Naive B cell (primary cell): ENCODE data around the gene ZFX. TPM values are rescaled to one million over a fixed set of nuclear protein-coding genes. Genes with fewer than 3 reads are reported as not detected.

Source experiments
- ATAC-seq, 2 donors: fragments of 150-1000 bp; cut with Tn5 transposase; 2 replicates each; pipeline ENCODE4 v1.10.0; 2021; ENCODE audit warnings: low read depth in 2 of 2, mild to moderate bottlenecking in 2 of 2, moderate library complexity in 2 of 2
- DNase-seq: peaks from one replicate; pipeline ENCODE4 v3.0.0; 2022
- H3K27ac Mint-ChIP-seq, 6 donors: one replicate each; pipeline ENCODE4 v1.8.0; 2020 to 2022; ENCODE audit warnings: mild to moderate bottlenecking in 6 of 6, mixed read lengths in 6 of 6, moderate library complexity in 5 of 6, inconsistent platforms in 2 of 6
- H3K27me3 Mint-ChIP-seq, 3 donors: one replicate each; pipeline ENCODE4 v1.8.0; 2021 to 2022; ENCODE audit warnings: mixed read lengths in 3 of 3, mild to moderate bottlenecking in 1 of 3
- H3K36me3 Mint-ChIP-seq, 2 donors: one replicate each; pipeline ENCODE4 v1.8.0; 2020 to 2022; ENCODE audit warnings: mixed read lengths in 2 of 2, inconsistent platforms in 1 of 2, mild to moderate bottlenecking in 1 of 2
- H3K4me1 Mint-ChIP-seq, 3 donors: one replicate each; pipeline ENCODE4 v1.8.0; 2020 to 2022; ENCODE audit warnings: mixed read lengths in 3 of 3, inconsistent platforms in 1 of 3, mild to moderate bottlenecking in 1 of 3, moderate library complexity in 1 of 3
- H3K4me3 Mint-ChIP-seq, 8 donors: one replicate each; pipeline ENCODE4 v1.8.0; 2020 to 2022; ENCODE audit warnings: mild to moderate bottlenecking in 8 of 8, mixed read lengths in 8 of 8, moderate library complexity in 8 of 8, inconsistent platforms in 2 of 8
- H3K9me3 Mint-ChIP-seq, 7 donors: one replicate each; pipeline ENCODE4 v1.8.0; 2020 to 2022; ENCODE audit warnings: mixed read lengths in 7 of 7, mild to moderate bottlenecking in 5 of 7, inconsistent platforms in 2 of 7, moderate library complexity in 1 of 7
- polyA plus RNA-seq, 6 donors: library from polyadenylated mRNA; unstranded; fragments of 300-500 nt; fragmentation: Illumina TruSeq; gene quantifications; one replicate each; pipeline ENCODE4 v1.2.3, GENCODE V29; 2021; ENCODE audit warnings: low read depth in 6 of 6

Gene ZFX
- polyA plus RNA-seq, 6 donors from 2014 or later = 29.2 to 66.7 (median 57.8) TPM

- H3K27ac Mint-ChIP-seq = peak overlapping the region in 3 of 6 donors; percentile 10 to 51 (median 11)
- H3K27me3 Mint-ChIP-seq = no peaks in the 10 kb centered on the region
- no peak for ATAC-seq
- peaks cover 4 to 9% of the 10 kb centered on the region in 2 donors for H3K36me3 Mint-ChIP-seq
- H3K4me1 Mint-ChIP-seq = peaks cover 0 to 7% (median 3%) of the 10 kb centered on the region in 3 donors
- DNase-seq = no peak
- H3K9me3 Mint-ChIP-seq = no peaks in the 10 kb centered on the region
- H3K4me3 Mint-ChIP-seq = no peak overlapping the region
Measured at GRCh38 chrX:24215272-24215671, 65.7 kb downstream of the ZFX start.

- peak overlapping the region in 2 of 6 donors; percentile 47 to 51 for H3K27ac Mint-ChIP-seq
Measured at GRCh38 chrX:24216037-24216436, 66.5 kb downstream of the ZFX start.

GRCh38 chrX:24216827-24217226 is 67.3 kb downstream of the ZFX start:
- DNase-seq = no peak
- peak overlapping the region in 1 of 6 donors; percentile 42 for H3K27ac Mint-ChIP-seq
- H3K36me3 Mint-ChIP-seq = no peaks in the 10 kb centered on the region
- peaks cover 0 to 7% (median 3%) of the 10 kb centered on the region in 3 donors for H3K4me1 Mint-ChIP-seq
- ATAC-seq = no peak
- H3K4me3 Mint-ChIP-seq = no peak overlapping the region
- no peaks in the 10 kb centered on the region for H3K9me3 Mint-ChIP-seq
- H3K27me3 Mint-ChIP-seq = no peaks in the 10 kb centered on the region

More at GRCh38 chrX:24216037-24216436, 66.5 kb downstream of the ZFX start:
- H3K4me3 Mint-ChIP-seq = no peak overlapping the region
- no peak for ATAC-seq
- peaks cover 0 to 1% of the 10 kb centered on the region in 2 donors for H3K36me3 Mint-ChIP-seq
- no peaks in the 10 kb centered on the region for H3K9me3 Mint-ChIP-seq
- peaks cover 0 to 7% (median 3%) of the 10 kb centered on the region in 3 donors for H3K4me1 Mint-ChIP-seq
- DNase-seq = no peak
- no peaks in the 10 kb centered on the region for H3K27me3 Mint-ChIP-seq

- Mint-ChIP-seq H3K36me3 (peaks cover 0 to 3% of the 10 kb centered on the region in 2 donors), H3K4me1 (peaks cover 0 to 7% (median 3%) of the 10 kb centered on the region in 3 donors), H3K9me3 (no peaks in the 10 kb centered on the region), H3K27me3 (no peaks in the 10 kb centered on the region), H3K4me3 (no peak overlapping the region), H3K27ac (peak overlapping the region in 1 of 6 donors; percentile 30)
- ATAC-seq (no peak), DNase-seq (no peak)
Measured at GRCh38 chrX:24219320-24219719, 69.8 kb downstream of the ZFX start.

- ATAC-seq = no peak
- Mint-ChIP-seq H3K9me3 (peaks cover 0 to 12% (median 4%) of the 10 kb centered on the region in 7 donors), H3K4me1 (peaks cover 0 to 3% (median 0%) of the 10 kb centered on the region in 3 donors), H3K27ac (peak overlapping the region in 1 of 6 donors; percentile 17), H3K4me3 (no peak overlapping the region), H3K27me3 (no peaks in the 10 kb centered on the region), H3K36me3 (peaks cover 3 to 14% of the 10 kb centered on the region in 2 donors)
- no peak for DNase-seq
Measured at GRCh38 chrX:24221872-24222271, 72.3 kb downstream of the ZFX start.

- no peak for ATAC-seq
- Mint-ChIP-seq H3K36me3 (peaks cover 8 to 14% of the 10 kb centered on the region in 2 donors), H3K4me3 (no peak overlapping the region), H3K27ac (no peak overlapping the region), H3K9me3 (peaks cover 1 to 15% (median 5%) of the 10 kb centered on the region in 7 donors), H3K27me3 (no peaks in the 10 kb centered on the region), H3K4me1 (no peaks in the 10 kb centered on the region)
- no peak for DNase-seq
Measured at GRCh38 chrX:24225265-24225664, 75.7 kb downstream of the ZFX start.

GRCh38 chrX:24226176-24226575 is 76.6 kb downstream of the ZFX start:
- ATAC-seq (no peak), DNase-seq (no peak)
- Mint-ChIP-seq H3K27me3 (no peaks in the 10 kb centered on the region), H3K4me3 (no peak overlapping the region), H3K4me1 (no peaks in the 10 kb centered on the region), H3K9me3 (peaks cover 1 to 15% (median 5%) of the 10 kb centered on the region in 7 donors), H3K27ac (no peak overlapping the region), H3K36me3 (peaks cover 8 to 14% of the 10 kb centered on the region in 2 donors)

- Mint-ChIP-seq H3K4me3 (no peak overlapping the region), H3K4me1 (no peaks in the 10 kb centered on the region), H3K27me3 (peaks cover 0 to 9% (median 0%) of the 10 kb centered on the region in 3 donors), H3K36me3 (peaks cover 4 to 14% of the 10 kb centered on the region in 2 donors), H3K9me3 (peaks cover 1 to 15% (median 5%) of the 10 kb centered on the region in 7 donors), H3K27ac (no peak overlapping the region)
- DNase-seq = no peak
- ATAC-seq = no peak
Measured at GRCh38 chrX:24228596-24228995, 79.1 kb downstream of the ZFX start.

GRCh38 chrX:24229400-24229879 is 79.9 kb downstream of the ZFX start:
- H3K36me3 Mint-ChIP-seq = peaks cover 4 to 14% of the 10 kb centered on the region in 2 donors
- peaks cover 0 to 9% (median 0%) of the 10 kb centered on the region in 3 donors for H3K27me3 Mint-ChIP-seq
- DNase-seq = no peak
- H3K4me3 Mint-ChIP-seq = no peak overlapping the region
- H3K9me3 Mint-ChIP-seq = peaks cover 1 to 15% (median 5%) of the 10 kb centered on the region in 7 donors
- no peak overlapping the region for H3K27ac Mint-ChIP-seq
- no peak for ATAC-seq
- no peaks in the 10 kb centered on the region for H3K4me1 Mint-ChIP-seq

GRCh38 chrX:24229976-24230375 is 80.4 kb downstream of the ZFX start:
- Mint-ChIP-seq H3K4me1 (no peaks in the 10 kb centered on the region), H3K27me3 (peaks cover 0 to 9% (median 0%) of the 10 kb centered on the region in 3 donors), H3K27ac (peak overlapping the region in 1 of 6 donors; percentile 45), H3K9me3 (peaks cover 1 to 15% (median 5%) of the 10 kb centered on the region in 7 donors), H3K36me3 (peaks cover 4 to 14% of the 10 kb centered on the region in 2 donors), H3K4me3 (no peak overlapping the region)
- ATAC-seq (no peak), DNase-seq (no peak)

GRCh38 chrX:24231131-24231540 is 81.6 kb downstream of the ZFX start:
- peaks cover 4 to 8% of the 10 kb centered on the region in 2 donors for H3K36me3 Mint-ChIP-seq
- H3K9me3 Mint-ChIP-seq = peaks cover 0 to 7% (median 3%) of the 10 kb centered on the region in 7 donors
- H3K27me3 Mint-ChIP-seq = peaks cover 0 to 9% (median 0%) of the 10 kb centered on the region in 3 donors
- H3K4me1 Mint-ChIP-seq = no peaks in the 10 kb centered on the region
- ATAC-seq = no peak
- H3K27ac Mint-ChIP-seq = no peak overlapping the region
- DNase-seq = no peak
- H3K4me3 Mint-ChIP-seq = no peak overlapping the region

- H3K9me3 Mint-ChIP-seq = peaks cover 0 to 6% (median 2%) of the 10 kb centered on the region in 7 donors
- DNase-seq (no peak), ATAC-seq (no peak)
- H3K27ac Mint-ChIP-seq = no peak overlapping the region
- H3K27me3 Mint-ChIP-seq = peaks cover 0 to 9% (median 0%) of the 10 kb centered on the region in 3 donors
- peaks cover 2 to 4% of the 10 kb centered on the region in 2 donors for H3K36me3 Mint-ChIP-seq
- no peak overlapping the region for H3K4me3 Mint-ChIP-seq
- H3K4me1 Mint-ChIP-seq = no peaks in the 10 kb centered on the region
Measured at GRCh38 chrX:24231641-24232179, 82.2 kb downstream of the ZFX start.

GRCh38 chrX:24232796-24233195 is 83.3 kb downstream of the ZFX start:
- no peak overlapping the region for H3K27ac Mint-ChIP-seq
- peaks cover 0 to 3% (median 1%) of the 10 kb centered on the region in 7 donors for H3K9me3 Mint-ChIP-seq
- H3K4me1 Mint-ChIP-seq = no peaks in the 10 kb centered on the region
- H3K36me3 Mint-ChIP-seq = peaks cover 0 to 2% of the 10 kb centered on the region in 2 donors
- ATAC-seq (no peak), DNase-seq (no peak)
- peaks cover 0 to 12% (median 2%) of the 10 kb centered on the region in 3 donors for H3K27me3 Mint-ChIP-seq
- H3K4me3 Mint-ChIP-seq = no peak overlapping the region

GRCh38 chrX:24235084-24235710 is 85.7 kb downstream of the ZFX start:
- Mint-ChIP-seq H3K4me3 (peak overlapping the region in 1 of 8 donors; percentile 9), H3K36me3 (no peaks in the 10 kb centered on the region), H3K27ac (no peak overlapping the region), H3K27me3 (peaks cover 0 to 23% (median 5%) of the 10 kb centered on the region in 3 donors), H3K4me1 (peaks cover 0 to 2% (median 0%) of the 10 kb centered on the region in 3 donors), H3K9me3 (no peaks in the 10 kb centered on the region)
- DNase-seq = no peak
- ATAC-seq = no peak
